Keratinocyte (primary cell): ENCODE data around the gene DEUP1. TPM values are rescaled to one million over a fixed set of nuclear protein-coding genes. Genes with fewer than 3 reads are reported as not detected.

ENCODE experiments used
- DNase-seq: peaks from one replicate; pipeline ENCODE4 v3.0.0-alpha.2; 2011; ENCODE audit warnings: low read depth, missing footprints, low spot score
- FAIRE-seq: peaks from 2 replicates; lab custom pipeline; 2011; peaks lifted over from hg19 to GRCh38; lab: Jason Lieb, UNC
- H2AFZ ChIP-seq: 2 replicates; pipeline ENCODE4 v1.6.0; 2012; ENCODE audit warnings: low read length, control low read depth, inconsistent platforms; ENCODE audit not compliant: control insufficient read depth
- H3K27ac ChIP-seq: 2 replicates; pipeline ENCODE4 v1.5.1; 2011; ENCODE audit warnings: low read length; ENCODE audit not compliant: control insufficient read depth, insufficient read depth
- H3K27me3 ChIP-seq: 3 replicates; pipeline ENCODE4 v1.6.0; 2011; ENCODE audit warnings: low read length; ENCODE audit not compliant: control insufficient read depth, insufficient read depth; ENCODE audit errors: extremely low read depth
- H3K36me3 ChIP-seq, 2 experiments: 2 replicates in 1 of 2; 3 replicates in 1 of 2; pipeline ENCODE4 v1.5.1; 2011; ENCODE audit warnings: low read length in 2 of 2, mild to moderate bottlenecking in 1 of 2; ENCODE audit not compliant: control insufficient read depth in 2 of 2, insufficient read depth in 2 of 2; ENCODE audit errors: extremely low read depth in 1 of 2
- H3K4me1 ChIP-seq: 3 replicates; pipeline ENCODE4 v1.5.1; 2011; ENCODE audit warnings: low read length; ENCODE audit not compliant: control insufficient read depth, insufficient read depth; ENCODE audit errors: extremely low read depth
- H3K4me2 ChIP-seq: 3 replicates; pipeline ENCODE4 v1.6.0; 2011; ENCODE audit warnings: low read depth, low read length; ENCODE audit not compliant: control insufficient read depth, insufficient read depth; ENCODE audit errors: extremely low read depth
- H3K4me3 ChIP-seq, 3 experiments: fragments of 200-600 bp in 1 of 3; sonication (generic) in 1 of 3; 2 replicates in 2 of 3; 3 replicates in 1 of 3; pipeline ENCODE4 v1.5.1; 2011 to 2016; ENCODE audit warnings: low read length in 3 of 3, mild to moderate bottlenecking in 3 of 3, control low read depth in 2 of 3, inconsistent platforms in 1 of 3, low read depth in 1 of 3, mixed read lengths in 1 of 3, mixed run types in 1 of 3, moderate library complexity in 1 of 3; ENCODE audit not compliant: control insufficient read depth in 2 of 3, insufficient read depth in 2 of 3; ENCODE audit errors: extremely low read depth in 1 of 3
- H3K79me2 ChIP-seq: 2 replicates; pipeline ENCODE4 v1.6.0; 2012; ENCODE audit warnings: low read length; ENCODE audit not compliant: control insufficient read depth, insufficient read depth
- H3K9ac ChIP-seq: 3 replicates; pipeline ENCODE4 v1.6.0; 2011; ENCODE audit warnings: low read length; ENCODE audit not compliant: control insufficient read depth, insufficient read depth; ENCODE audit errors: extremely low read depth
- H3K9me1 ChIP-seq: 3 replicates; pipeline ENCODE4 v1.6.0; 2011; ENCODE audit warnings: low read length; ENCODE audit not compliant: control insufficient read depth, insufficient read depth; ENCODE audit errors: extremely low read depth
- H3K9me3 ChIP-seq: 2 replicates; pipeline ENCODE4 v1.5.1; 2012; ENCODE audit warnings: low read depth, low read length; ENCODE audit not compliant: control insufficient read depth
- H4K20me1 ChIP-seq: 3 replicates; pipeline ENCODE4 v1.6.0; 2011; ENCODE audit warnings: low read length; ENCODE audit not compliant: control insufficient read depth, insufficient read depth; ENCODE audit errors: extremely low read depth
- CTCF ChIP-seq, 3 experiments: IDR thresholded peaks in 1 of 3; conservative IDR thresholded peaks in 1 of 3; optimal IDR thresholded peaks in 1 of 3; 2 replicates in 2 of 3; 3 replicates in 1 of 3; pipeline versions ENCODE3 to v1.5.1; 2011; ENCODE audit warnings: low read length in 3 of 3, mild to moderate bottlenecking in 3 of 3, moderate library complexity in 2 of 3, control low read depth in 1 of 3, inconsistent platforms in 1 of 3; ENCODE audit not compliant: insufficient read depth in 2 of 3; ENCODE audit errors: extremely low read depth in 1 of 3
- EZH2 ChIP-seq: IDR thresholded peaks from one replicate; pipeline ENCODE4 v1.6.1; 2012; ENCODE audit warnings: inconsistent platforms, mild to moderate bottlenecking, low read length, moderate library complexity
- dilution Hi-C: fragments of 300-500 bp; cut with MboI; formaldehyde crosslinking; loops from one replicate; pipeline ENCODE4 v1.7.0; 2020; ENCODE audit warnings: low sequenced_read_pairs; ENCODE audit not compliant: extremely low pct_ligation_motif_present
- polyA plus RNA-seq, 5 experiments: library from polyadenylated mRNA; depleted of rRNA in 3 of 5; stranded (reverse) in 3 of 5; stranded (forward) in 1 of 5; unstranded in 1 of 5; fragments of >200 nt; gene quantifications; 1 replicate in 1 of 5; 2 replicates in 3 of 5; 3 replicates in 1 of 5; pipeline versions ENCODE4 v1.2.1 to v1.2.3, GENCODE V29; 2011 to 2012; ENCODE audit warnings: missing spikeins in 2 of 5, low read depth in 1 of 5, low replicate concordance in 1 of 5

The DEUP1 gene
- polyA plus RNA-seq, 1 donor (not counting 4 experiments of a cell fraction or from before 2014, with no cell fraction given), result 0.12 TPM

GRCh38 chr11:93288767-93289166, 41.8 kb upstream of the DEUP1 start:
- Histone ChIP-seq H3K4me3 (no peak overlapping the region), H3K36me3 (no peaks in the 10 kb centered on the region), H3K4me1 (no peaks in the 10 kb centered on the region), H3K27me3 (no peaks in the 10 kb centered on the region), H3K27ac (no peak overlapping the region), H3K9me3 (no peaks in the 10 kb centered on the region), H3K4me2 (no peak overlapping the region), H3K9ac (no peak overlapping the region), H3K79me2 (no peaks in the 10 kb centered on the region), H4K20me1 (no peaks in the 10 kb centered on the region), H2AFZ (no peak overlapping the region), H3K9me1 (no peaks in the 10 kb centered on the region)
- FAIRE-seq (no peak), DNase-seq (no peak)
- dilution Hi-C loops, result no loop called here
- TF ChIP-seq EZH2 (no peak), CTCF (optimal IDR thresholded peaks at IDR 0.05 in 1 of 3, IDR thresholded peaks at IDR 0.05 in 1 of 3, conservative IDR thresholded peaks at IDR 0.05 in 1 of 3; ENCODE audit: extremely low read depth in 1 of 3, insufficient read depth in 2 of 3, low read length in 3 of 3) (no peak)

GRCh38 chr11:93289782-93290463, 40.6 kb upstream of the DEUP1 start:
- H3K79me2 ChIP-seq, result no peaks in the 10 kb centered on the region
- TF ChIP-seq EZH2, result no peak
- no peak for TF ChIP-seq CTCF (optimal IDR thresholded peaks at IDR 0.05 in 1 of 3, IDR thresholded peaks at IDR 0.05 in 1 of 3, conservative IDR thresholded peaks at IDR 0.05 in 1 of 3; ENCODE audit: extremely low read depth in 1 of 3, insufficient read depth in 2 of 3, low read length in 3 of 3)
- no peak overlapping the region for H3K4me3 ChIP-seq
- no peak overlapping the region for H3K27ac ChIP-seq
- DNase-seq (no peak), FAIRE-seq (no peak)
- H3K9me1 ChIP-seq, result no peaks in the 10 kb centered on the region
- no peak overlapping the region for H3K9ac ChIP-seq
- no peak overlapping the region for H2AFZ ChIP-seq
- H3K27me3 ChIP-seq, result no peaks in the 10 kb centered on the region
- H3K9me3 ChIP-seq, result no peaks in the 10 kb centered on the region
- no peaks in the 10 kb centered on the region for H3K36me3 ChIP-seq
- H4K20me1 ChIP-seq, result no peaks in the 10 kb centered on the region
- no peak overlapping the region for H3K4me2 ChIP-seq
- H3K4me1 ChIP-seq, result no peaks in the 10 kb centered on the region
- dilution Hi-C loops, result no loop called here
